PC-3 (cell line): ENCODE data around the gene ZBTB16. TPM values are rescaled to one million over a fixed set of nuclear protein-coding genes. Genes with fewer than 3 reads are reported as not detected.

ENCODE experiments used
- ATAC-seq: fragments of 200-7000 bp; cut with Tn5 transposase; 2 replicates; pipeline ENCODE4 v1.9.1; 2020; ENCODE audit warnings: mild to moderate bottlenecking, moderate library complexity
- BruUV-seq: library from RNA; stranded (reverse); fragments of 400-500 nt; replicated peaks from 2 replicates; lab custom pipeline; 2021; lab: Mats Ljungman, UMichigan
- CTCF ChIA-PET: fragments of 300-600 bp; sonication (Branson Sonifier 250); formaldehyde crosslinking; loops from one replicate; lab custom pipeline; 2022; ENCODE audit warnings: antibody characterized with exemption; lab: Charles Lee
- POLR2A ChIA-PET: fragments of 300-600 bp; sonication (Branson Sonifier 250); formaldehyde crosslinking; loops from one replicate; lab custom pipeline; 2022; ENCODE audit warnings: antibody characterized with exemption; ENCODE audit not compliant: unreplicated experiment; lab: Charles Lee
- DNase-seq: peaks from one replicate; pipeline ENCODE4 v3.0.0-alpha.2; 2015
- H2AFZ ChIP-seq: fragments of 300-600 bp; sonication (generic); 2 replicates; pipeline ENCODE4 v1.6.0; 2016; ENCODE audit warnings: antibody characterized with exemption, low read length
- H3F3A ChIP-seq: fragments of 300-600 bp; sonication (generic); one replicate; pipeline ENCODE4 v1.6.0; 2017; ENCODE audit warnings: antibody characterized with exemption, low read length, control low read depth, mild to moderate bottlenecking; ENCODE audit not compliant: unreplicated experiment
- H3K27ac ChIP-seq: fragments of 300-600 bp; sonication (generic); 2 replicates; pipeline ENCODE4 v1.5.1; 2016; ENCODE audit warnings: mild to moderate bottlenecking, low read length
- H3K27me3 ChIP-seq: fragments of 300-600 bp; sonication (generic); 2 replicates; pipeline ENCODE4 v1.6.1; 2016; ENCODE audit warnings: low read length, mixed read lengths
- H3K36me3 ChIP-seq: fragments of 300-600 bp; sonication (generic); 2 replicates; pipeline ENCODE4 v1.6.1; 2016; ENCODE audit warnings: low read depth, mixed run types, low read length, mixed read lengths
- H3K4me1 ChIP-seq: fragments of 300-600 bp; sonication (generic); 2 replicates; pipeline ENCODE4 v1.5.1; 2016; ENCODE audit warnings: low read length; ENCODE audit not compliant: insufficient read depth
- H3K4me2 ChIP-seq: fragments of 300-600 bp; sonication (generic); 2 replicates; pipeline ENCODE4 v1.6.0; 2016; ENCODE audit warnings: low read length
- H3K4me3 ChIP-seq: fragments of 300-600 bp; sonication (generic); 2 replicates; pipeline ENCODE4 v1.5.1; 2016; ENCODE audit warnings: mild to moderate bottlenecking, low read length, mixed read lengths
- H3K79me2 ChIP-seq: fragments of 300-600 bp; sonication (generic); 2 replicates; pipeline ENCODE4 v1.6.1; 2017; ENCODE audit warnings: low read length, mixed read lengths
- H3K9ac ChIP-seq: fragments of 300-600 bp; sonication (generic); 2 replicates; pipeline ENCODE4 v1.6.0; 2016; ENCODE audit warnings: mild to moderate bottlenecking, low read length
- H3K9me2 ChIP-seq: fragments of 300-600 bp; sonication (generic); replicated peaks from 2 replicates; pipeline ENCODE4 v1.6.1; 2016; ENCODE audit warnings: mixed run types, low read length, mixed read lengths
- H3K9me3 ChIP-seq: fragments of 300-600 bp; sonication (generic); 2 replicates; pipeline ENCODE4 v1.6.1; 2016; ENCODE audit warnings: low read length, mixed read lengths
- H4K20me1 ChIP-seq: fragments of 300-600 bp; sonication (generic); 2 replicates; pipeline ENCODE4 v1.6.1; 2016; ENCODE audit warnings: low read length, mixed read lengths
- EZH2 ChIP-seq: fragments of 300-600 bp; sonication (generic); IDR thresholded peaks from one replicate; pipeline ENCODE4 v1.6.1; 2017; ENCODE audit warnings: antibody characterized with exemption, mild to moderate bottlenecking, low read length; ENCODE audit not compliant: unreplicated experiment
- EZH2phosphoT487 ChIP-seq: fragments of 300-600 bp; sonication (generic); IDR thresholded peaks from 2 replicates; pipeline ENCODE4 v1.6.1; 2018; ENCODE audit warnings: mild to moderate bottlenecking, antibody characterized with exemption, low read length, borderline replicate concordance
- intact Hi-C: fragments of 100-400 bp; cut with micrococcal nuclease; formaldehyde crosslinking; loops from 2 replicates; pipeline ENCODE4 v1.9.0; 2023
- total RNA-seq: library from RNA; depleted of rRNA; stranded (reverse); fragments of >200 nt; gene quantifications from 2 replicates; pipeline ENCODE4 v1.2.3, GENCODE V29; 2014
- TF ChIP-seq, protein P1 (sequence below): fragments of 300-600 bp; sonication (generic); conservative IDR thresholded peaks from 2 replicates; pipeline ENCODE4 v1.5.1; 2017; ENCODE audit warnings: antibody characterized with exemption, low read depth, mild to moderate bottlenecking, low read length

The ZBTB16 gene
- total RNA-seq, 1 experiment from 2014 or later = not detected

GRCh38 chr11:114135737-114136151 lies 76.2 kb downstream of the ZBTB16 start:
- no peaks in the 10 kb centered on the region for H3K9me2 ChIP-seq
- peaks cover 7% of the 10 kb centered on the region for H3F3A ChIP-seq
- H3K4me3 ChIP-seq = no peak overlapping the region
- no TSS peak for BruUV-seq
- TF ChIP-seq EZH2 (no peak), EZH2phosphoT487 (no peak)
- TF ChIP-seq, protein P1, sequence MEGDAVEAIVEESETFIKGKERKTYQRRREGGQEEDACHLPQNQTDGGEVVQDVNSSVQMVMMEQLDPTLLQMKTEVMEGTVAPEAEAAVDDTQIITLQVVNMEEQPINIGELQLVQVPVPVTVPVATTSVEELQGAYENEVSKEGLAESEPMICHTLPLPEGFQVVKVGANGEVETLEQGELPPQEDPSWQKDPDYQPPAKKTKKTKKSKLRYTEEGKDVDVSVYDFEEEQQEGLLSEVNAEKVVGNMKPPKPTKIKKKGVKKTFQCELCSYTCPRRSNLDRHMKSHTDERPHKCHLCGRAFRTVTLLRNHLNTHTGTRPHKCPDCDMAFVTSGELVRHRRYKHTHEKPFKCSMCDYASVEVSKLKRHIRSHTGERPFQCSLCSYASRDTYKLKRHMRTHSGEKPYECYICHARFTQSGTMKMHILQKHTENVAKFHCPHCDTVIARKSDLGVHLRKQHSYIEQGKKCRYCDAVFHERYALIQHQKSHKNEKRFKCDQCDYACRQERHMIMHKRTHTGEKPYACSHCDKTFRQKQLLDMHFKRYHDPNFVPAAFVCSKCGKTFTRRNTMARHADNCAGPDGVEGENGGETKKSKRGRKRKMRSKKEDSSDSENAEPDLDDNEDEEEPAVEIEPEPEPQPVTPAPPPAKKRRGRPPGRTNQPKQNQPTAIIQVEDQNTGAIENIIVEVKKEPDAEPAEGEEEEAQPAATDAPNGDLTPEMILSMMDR = no peak
- H2AFZ ChIP-seq = no peak overlapping the region
- POLR2A ChIA-PET = no interaction called here
- peaks cover 4% of the 10 kb centered on the region; the same call in 1 of the 2 replicates for H4K20me1 ChIP-seq
- no peak for ATAC-seq
- intact Hi-C loops = no loop called here
- H3K4me2 ChIP-seq = no peak overlapping the region
- no peak overlapping the region for H3K9ac ChIP-seq
- H3K4me1 ChIP-seq = peaks cover 15% of the 10 kb centered on the region
- CTCF ChIA-PET = no interaction called here
- no peaks in the 10 kb centered on the region for H3K79me2 ChIP-seq
- H3K36me3 ChIP-seq = no peaks in the 10 kb centered on the region
- H3K9me3 ChIP-seq = no peaks in the 10 kb centered on the region
- DNase-seq = no peak
- H3K27ac ChIP-seq = no peak overlapping the region
- peaks cover 70% of the 10 kb centered on the region for H3K27me3 ChIP-seq

GRCh38 chr11:114136686-114137640 lies 77.5 kb downstream of the ZBTB16 start:
- ATAC-seq = no peak
- H3K9ac ChIP-seq = no peak overlapping the region
- H3K4me3 ChIP-seq = no peak overlapping the region
- ChIA-PET CTCF (no interaction called here), POLR2A (no interaction called here)
- peaks cover 15% of the 10 kb centered on the region for H3K4me1 ChIP-seq
- no peak for DNase-seq
- peaks cover 70% of the 10 kb centered on the region for H3K27me3 ChIP-seq
- H3K9me3 ChIP-seq = no peaks in the 10 kb centered on the region
- no peaks in the 10 kb centered on the region for H3K79me2 ChIP-seq
- no peak overlapping the region for H3K27ac ChIP-seq
- H3F3A ChIP-seq = peaks cover 7% of the 10 kb centered on the region
- BruUV-seq = no TSS peak
- no peak for TF ChIP-seq EZH2phosphoT487
- no peak for TF ChIP-seq EZH2
- peaks cover 4% of the 10 kb centered on the region; the same call in 1 of the 2 replicates for H4K20me1 ChIP-seq
- intact Hi-C loops = no loop called here
- no peaks in the 10 kb centered on the region for H3K9me2 ChIP-seq
- no peak overlapping the region for H2AFZ ChIP-seq
- no peak overlapping the region for H3K4me2 ChIP-seq
- no peaks in the 10 kb centered on the region for H3K36me3 ChIP-seq

DNA sequence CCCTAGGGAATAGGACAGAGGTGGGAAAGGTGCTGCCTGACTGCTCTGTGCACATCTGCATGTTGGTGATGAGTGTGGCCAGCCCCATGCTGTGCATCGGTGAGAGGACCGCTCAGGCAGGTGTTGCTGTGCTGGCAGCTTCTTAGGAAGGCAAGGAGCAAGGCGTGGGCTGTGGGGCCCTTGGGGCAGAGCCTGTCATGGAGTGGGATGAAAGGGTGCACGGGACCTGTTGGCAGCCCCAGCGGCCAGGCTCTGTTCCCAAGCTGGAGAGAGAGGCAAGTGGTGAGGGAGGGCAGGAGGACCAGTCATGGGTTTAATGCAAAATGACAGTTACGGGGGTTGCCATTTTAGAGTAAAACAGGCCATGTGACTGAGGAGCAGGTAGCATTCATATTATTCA lies 78.3 kb downstream of the ZBTB16 start:
- TF ChIP-seq, protein P1 = no peak
- no peak for TF ChIP-seq EZH2phosphoT487
- no peak for TF ChIP-seq EZH2
- H3K9me3 ChIP-seq = no peaks in the 10 kb centered on the region
- no peaks in the 10 kb centered on the region for H3K36me3 ChIP-seq
- no peak for ATAC-seq
- no peaks in the 10 kb centered on the region for H4K20me1 ChIP-seq
- intact Hi-C loops = no loop called here
- no peaks in the 10 kb centered on the region for H3K9me2 ChIP-seq
- no peak for DNase-seq
- H3K4me3 ChIP-seq = no peak overlapping the region
- no peaks in the 10 kb centered on the region for H3K79me2 ChIP-seq
- H3K4me1 ChIP-seq = peaks cover 7% of the 10 kb centered on the region
- H3K27ac ChIP-seq = no peak overlapping the region
- ChIA-PET POLR2A (no interaction called here), CTCF (no interaction called here)
- no peak overlapping the region for H3K4me2 ChIP-seq
- H2AFZ ChIP-seq = no peak overlapping the region
- peaks cover 74% of the 10 kb centered on the region for H3K27me3 ChIP-seq
- peaks cover under 1% of the 10 kb centered on the region for H3F3A ChIP-seq
- no TSS peak for BruUV-seq
- H3K9ac ChIP-seq = no peak overlapping the region
